Activated CD8-positive, alpha-beta memory T cell treated with anti-CD3 and anti-CD28 coated beads for 1 hour (primary cell): Measurements from ENCODE around the gene PTPRN2.

Experiments
- DNase-seq, 2 donors: peaks; one replicate each; pipeline ENCODE4 v3.0.0-alpha.2; 2020; ENCODE audit warnings: low read depth in 1 of 2; ENCODE audit errors: extremely low read depth in 1 of 2

PTPRN2 gene

DNA sequence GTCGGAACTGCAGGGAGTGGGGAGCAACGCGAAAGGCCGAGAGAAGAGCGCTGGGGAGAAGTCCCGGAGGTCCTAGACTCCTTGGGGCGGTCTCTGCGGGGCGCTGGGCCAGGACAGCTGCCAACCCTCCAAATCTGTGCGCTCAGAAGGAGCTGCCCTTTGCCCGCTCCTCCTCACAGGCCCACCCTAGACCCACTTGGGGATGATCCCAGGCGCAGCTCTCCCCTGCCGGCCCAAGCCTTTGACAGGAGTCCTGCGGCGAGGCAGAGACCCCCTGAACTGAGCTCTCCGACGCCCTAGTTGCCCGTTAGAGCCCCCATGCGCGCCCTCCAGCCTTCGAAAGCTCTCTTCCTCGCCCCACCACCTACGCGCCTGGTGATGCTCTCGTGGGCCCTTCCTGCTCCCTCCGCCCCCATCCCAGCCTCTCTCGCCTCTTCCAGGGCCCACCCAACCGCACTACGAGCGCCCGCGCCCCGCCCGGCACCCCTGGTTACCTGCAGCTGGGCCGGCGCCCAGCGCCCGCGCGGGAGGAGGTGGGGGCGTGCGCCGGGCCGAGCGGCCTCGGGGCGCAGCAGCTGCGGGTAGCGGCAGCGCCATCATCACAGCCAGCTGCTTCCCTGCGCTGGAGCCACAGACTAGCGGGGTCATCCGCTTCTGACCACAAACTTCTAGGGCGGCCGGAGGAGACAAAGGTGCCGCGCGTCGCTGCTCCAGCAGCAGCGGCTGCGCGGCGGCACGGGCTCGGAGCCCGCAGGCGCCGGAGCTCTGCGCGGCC, 897.4 kb downstream of the PTPRN2 start:
- no peak for DNase-seq

DNA sequence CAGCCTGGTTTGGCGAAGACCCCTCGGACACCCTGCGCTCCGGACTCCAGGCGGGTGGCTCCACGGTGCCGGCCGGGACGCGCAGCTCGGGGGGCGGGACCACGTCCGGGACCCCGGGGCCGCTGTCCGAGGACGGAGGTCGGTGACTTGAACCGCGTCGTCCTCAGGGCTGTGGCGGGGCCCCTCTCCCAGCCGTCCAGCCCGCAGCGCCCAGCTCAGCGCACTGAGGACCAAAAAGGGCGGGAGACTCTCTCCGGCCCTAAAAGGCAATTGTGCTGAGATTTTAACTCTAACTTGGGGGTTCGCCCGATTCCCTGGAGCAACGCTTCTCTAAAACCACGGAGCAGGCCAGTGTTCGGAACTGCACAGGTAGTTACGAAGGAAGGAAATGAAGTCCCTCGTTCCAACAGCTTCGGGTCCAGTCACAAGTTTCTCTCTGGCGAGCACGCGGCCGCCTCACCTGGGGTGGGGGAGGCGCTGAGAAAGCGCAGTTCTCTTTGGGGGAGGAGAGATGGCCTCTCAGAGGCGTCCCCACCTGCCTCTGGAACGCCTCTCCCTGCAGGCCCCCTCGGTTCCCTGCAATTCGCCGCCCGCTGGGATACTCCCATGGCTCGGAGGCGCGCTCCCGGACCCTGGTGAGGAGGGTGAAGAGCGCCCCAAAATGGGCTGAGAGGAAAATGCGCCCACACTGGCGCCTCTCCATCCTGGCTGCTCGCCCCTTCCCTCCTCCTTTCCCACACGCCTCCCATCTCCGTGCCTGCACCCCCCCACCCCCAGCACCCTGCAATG, 898.2 kb downstream of the PTPRN2 start:
- no peak for DNase-seq

DNA sequence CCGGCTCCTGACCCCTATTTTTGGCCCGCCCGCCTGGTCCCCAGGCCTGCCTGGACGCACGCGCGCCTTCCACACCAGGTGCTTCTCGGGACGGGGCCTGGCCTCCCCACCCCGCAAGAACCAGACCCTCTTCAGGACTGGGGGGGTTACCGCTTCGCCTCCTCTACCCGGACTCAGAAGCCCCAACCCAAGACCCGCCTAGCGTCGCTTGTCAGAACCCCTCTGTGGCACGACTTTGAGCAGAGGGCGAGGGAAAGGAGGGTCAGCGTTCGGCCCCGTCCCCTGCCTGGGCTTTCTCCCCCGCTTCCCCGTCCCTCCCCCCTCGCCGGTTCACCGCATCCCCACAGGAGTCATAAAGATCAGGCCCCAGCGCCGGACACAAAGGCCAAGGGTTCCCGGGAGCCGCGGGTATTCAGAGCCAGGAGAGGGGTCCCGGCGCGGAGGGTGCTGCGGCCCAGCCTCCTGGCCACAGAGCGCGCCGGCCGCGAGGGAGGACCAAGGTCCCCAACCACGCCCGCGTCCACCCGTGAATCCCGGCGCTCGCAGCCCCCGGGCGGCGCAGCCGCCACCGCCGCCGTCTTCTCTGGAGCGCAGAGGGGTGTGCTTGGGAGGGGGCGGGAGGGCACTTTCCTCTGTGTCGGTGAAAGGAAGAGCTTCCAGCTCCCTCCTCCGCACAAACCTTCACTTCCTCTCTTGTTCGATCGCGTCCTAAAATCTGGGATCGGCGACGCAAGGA, 898.9 kb downstream of the PTPRN2 start:
- DNase-seq: no peak

DNA sequence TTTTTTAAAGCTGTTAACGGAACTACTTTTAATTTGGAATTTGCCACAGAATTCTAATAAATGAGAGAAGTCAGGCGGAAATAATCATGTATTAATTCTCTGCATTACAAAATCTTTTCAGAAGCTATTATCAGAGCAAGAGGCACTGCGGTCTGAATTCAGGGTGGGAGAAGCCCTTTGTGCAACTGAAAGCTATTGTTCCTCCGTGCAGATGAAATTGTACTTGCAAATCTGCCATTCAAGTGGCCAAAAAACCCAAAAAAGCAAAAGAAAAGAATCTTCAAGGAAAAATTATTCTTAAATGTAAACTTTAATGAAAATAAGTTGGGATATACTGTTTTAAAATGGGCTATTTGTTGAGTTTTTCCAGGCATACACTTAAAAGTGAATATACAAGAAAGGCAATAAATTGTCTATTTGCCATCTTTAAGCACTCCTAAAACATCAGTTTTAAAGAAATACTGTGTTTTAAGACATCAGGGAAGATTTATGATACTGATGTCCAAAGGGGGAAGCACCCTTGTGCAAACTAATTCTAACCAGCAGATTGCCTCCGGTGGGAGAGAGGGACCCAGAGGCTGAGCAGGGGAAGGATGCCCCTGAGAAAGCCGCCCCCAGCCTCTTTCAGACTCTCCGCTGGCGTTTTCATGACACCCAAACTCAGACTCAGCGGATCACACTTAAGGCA, 899.6 kb downstream of the PTPRN2 start:
- DNase-seq: no peak

DNA sequence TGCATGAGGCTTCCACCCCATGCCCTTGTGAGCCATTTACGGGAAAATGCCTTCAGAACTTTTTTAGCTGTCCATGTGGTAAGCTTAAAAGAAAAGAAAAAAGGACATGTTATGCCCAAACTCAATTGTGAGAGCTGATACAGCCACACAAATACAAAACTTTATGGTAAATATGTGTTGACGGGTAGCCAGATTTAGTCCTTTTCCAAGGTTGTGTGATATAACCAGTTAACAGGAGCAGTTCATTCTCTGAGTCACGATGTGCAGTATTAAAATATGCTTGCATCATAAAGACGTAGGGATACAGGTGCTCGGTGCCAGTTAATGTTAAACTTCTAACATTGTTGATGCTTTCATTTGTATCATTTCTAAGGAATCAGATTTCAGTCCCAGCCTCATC, 900.5 kb downstream of the PTPRN2 start:
- no peak for DNase-seq

DNA sequence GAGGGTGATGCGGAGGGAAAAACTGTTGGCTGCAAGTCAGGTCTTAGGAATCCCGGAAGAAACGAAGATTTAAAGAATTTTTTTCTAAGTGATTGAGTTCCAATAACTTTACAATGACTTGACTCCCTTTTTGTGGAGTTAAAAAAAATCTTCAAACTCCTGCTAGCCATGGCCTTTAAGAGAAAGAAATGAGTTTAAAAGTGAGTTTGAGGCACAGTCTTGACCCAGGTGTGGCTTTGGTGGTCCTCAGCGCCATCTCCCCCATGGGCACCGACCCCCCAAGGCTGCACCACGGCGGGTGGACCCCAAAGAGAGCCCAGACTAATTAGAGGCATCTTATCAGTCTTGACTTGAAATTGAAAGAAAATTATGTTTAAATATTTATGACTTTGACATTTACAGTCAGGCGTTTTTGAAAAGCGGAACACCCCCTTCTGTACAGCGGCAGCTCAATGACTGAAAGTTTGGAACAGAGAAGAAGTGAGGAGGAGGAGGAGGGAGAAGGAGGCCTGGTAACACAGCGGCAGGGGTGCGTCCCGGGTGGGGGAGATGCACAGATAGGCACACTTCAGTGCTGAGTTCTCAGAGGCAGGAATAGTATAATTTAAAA, 901.2 kb downstream of the PTPRN2 start:
- no peak for DNase-seq

DNA sequence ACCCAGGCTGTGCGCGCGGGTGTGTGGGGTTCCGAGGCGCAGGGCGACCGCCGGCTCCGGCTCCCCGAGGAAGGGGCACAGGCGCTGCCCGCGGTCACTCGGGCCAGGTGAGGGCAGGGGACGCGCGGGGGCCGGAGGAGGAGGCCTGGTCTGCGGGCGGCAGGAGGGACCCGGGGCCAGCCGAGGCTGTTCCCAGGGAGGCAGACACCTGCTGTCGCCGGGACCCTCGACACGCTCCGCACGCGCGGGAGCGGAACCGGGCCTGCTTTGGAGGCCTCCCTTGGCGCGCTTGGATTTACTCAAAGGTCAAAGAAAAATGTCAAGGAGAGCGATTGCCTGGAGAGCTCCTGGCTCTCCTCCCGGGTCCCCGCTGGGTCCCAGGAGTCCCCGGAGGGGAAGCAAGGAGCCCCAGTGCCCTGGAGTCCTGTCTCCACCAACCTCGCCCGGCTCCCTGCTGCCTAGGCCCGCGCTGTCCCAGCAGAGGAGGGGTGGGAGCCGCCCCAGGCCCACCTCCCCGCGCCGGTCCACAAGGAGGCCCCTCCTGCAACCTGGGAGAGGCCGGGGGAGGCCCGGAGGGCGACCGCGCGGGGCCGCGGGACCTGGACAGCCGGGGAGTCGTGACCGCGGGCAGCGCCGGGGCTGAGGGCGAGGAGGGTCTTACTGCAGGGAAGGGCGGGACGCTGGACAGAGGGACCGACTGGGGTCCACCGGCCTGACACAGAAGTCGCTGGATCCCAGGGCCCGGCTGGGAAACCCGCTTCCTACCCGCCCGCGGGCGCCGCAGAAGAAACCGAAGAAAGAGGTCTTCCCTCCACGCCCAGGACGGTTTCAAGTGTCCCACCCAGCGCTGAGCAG, 902.0 kb downstream of the PTPRN2 start:
- DNase-seq: no peak

DNA sequence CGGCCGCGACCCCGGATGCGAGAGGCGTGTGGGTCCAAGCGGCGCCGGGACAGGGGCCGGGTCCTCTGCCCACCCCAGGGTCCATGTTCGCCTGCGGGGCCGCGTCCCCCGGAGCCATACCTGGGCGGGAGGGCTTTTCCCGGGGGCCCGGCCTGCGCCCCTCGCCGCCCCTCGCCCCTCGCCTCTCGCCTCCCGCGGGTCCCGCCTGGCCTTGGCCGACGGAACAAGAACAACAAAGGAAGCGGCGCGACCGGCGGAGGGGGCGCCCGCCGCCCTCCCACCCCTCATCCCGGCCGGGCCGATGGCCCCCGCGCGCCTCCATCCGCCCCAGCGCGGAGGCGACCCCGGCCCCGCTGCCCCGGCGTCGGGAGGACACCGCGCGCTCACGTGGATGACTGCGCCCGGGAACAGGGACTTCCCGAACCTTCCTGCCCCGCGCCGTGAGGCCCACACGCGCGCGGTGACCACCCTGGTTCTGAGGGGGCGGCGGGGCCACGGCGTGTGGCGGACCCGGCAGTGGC, 902.7 kb downstream of the PTPRN2 start:
- no peak for DNase-seq

DNA sequence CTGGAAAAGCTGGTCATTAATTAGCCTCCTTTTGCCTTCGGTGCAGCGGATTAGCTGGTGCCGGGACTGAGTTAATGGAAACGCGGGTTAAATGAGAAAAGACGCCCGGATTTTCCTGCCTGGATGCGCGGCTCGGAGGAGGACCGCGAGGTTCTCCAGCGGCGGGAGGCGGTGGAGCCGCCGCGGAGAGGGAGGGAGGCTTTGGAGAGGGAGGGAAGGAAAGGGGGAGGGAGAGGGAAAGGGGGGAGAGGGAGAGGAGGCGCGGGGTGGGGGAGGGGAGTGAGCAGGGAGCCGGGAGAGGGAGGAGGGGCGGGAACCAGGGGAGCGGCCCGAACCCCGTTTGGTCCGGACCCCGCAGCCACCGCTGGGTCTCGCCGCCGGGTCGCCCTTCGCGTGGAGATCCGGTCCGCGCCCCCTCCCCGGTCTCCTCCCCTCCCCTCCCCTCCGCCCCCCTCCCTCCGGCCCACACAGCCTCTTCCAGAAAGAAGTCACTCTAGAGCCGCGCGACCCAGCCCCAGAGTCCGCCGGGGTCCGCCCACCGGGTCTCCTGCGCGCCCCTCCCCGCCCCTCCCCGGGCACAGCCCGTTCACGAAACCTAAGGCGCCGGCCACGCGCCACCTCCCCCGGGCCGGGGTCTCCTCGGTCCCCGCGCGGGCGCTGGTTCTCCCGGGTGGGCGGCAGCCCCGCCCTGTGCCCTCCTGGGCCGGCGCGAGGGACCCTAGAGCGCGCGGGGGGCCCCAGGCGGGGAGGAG, 903.3 kb downstream of the PTPRN2 start:
- no peak for DNase-seq

DNA sequence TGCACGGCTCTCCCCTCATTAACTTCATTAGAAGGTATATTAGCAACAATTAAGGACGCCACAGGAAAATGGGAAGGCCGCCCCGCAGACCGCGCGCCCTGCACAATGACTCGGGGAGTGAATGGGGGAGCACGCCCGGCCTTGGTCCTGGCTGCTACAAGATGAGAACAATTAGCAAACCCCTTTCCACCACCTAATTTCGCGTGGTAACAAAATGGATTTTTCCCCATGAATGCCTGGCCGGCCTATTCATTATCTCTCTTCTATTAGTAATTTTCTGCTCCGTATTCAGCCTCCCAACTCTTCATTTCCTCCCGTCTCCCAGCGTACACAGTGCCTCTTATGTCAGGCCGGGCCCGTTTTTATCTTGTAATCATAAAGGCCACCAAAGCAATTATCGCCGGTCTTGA, 903.9 kb downstream of the PTPRN2 start:
- no peak for DNase-seq

DNA sequence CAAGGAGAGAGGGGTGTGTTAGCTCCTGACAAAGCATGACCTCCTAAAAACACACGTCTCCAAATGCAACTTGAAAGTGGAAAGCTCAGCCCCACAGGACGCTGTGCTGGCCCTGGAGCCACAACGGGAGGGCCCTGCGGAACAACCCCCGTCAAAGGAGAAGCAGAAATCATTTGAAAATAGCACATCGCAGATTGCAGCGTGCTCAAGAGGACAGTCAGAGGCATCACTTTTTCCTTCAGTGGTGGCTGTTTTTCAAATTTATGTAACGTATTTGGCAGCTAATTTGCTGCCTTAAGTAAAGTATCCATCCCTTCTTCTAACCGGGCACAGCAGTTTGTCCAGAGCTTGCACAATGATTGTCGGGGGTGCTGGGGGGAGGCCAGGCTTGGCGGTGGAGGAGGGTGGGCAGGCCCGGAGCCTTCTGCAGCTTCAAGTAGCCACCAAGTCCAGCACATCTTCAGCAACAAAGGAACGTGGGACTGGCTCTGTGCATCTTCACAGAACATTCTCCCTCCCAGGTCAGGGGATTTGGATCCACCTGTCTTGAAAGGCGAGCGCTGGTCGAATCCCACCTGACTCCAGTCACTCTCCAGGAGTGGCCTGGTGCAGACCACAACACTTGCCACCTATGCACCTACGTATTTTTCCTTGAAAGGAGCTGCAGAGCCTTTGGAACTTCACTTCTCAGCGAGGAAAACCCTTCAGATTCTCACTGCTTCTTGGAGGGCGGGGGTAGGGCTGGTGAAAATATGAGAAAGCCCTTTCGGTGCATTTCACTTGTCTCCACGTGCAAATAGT, 904.5 kb downstream of the PTPRN2 start:
- DNase-seq: no peak

DNA sequence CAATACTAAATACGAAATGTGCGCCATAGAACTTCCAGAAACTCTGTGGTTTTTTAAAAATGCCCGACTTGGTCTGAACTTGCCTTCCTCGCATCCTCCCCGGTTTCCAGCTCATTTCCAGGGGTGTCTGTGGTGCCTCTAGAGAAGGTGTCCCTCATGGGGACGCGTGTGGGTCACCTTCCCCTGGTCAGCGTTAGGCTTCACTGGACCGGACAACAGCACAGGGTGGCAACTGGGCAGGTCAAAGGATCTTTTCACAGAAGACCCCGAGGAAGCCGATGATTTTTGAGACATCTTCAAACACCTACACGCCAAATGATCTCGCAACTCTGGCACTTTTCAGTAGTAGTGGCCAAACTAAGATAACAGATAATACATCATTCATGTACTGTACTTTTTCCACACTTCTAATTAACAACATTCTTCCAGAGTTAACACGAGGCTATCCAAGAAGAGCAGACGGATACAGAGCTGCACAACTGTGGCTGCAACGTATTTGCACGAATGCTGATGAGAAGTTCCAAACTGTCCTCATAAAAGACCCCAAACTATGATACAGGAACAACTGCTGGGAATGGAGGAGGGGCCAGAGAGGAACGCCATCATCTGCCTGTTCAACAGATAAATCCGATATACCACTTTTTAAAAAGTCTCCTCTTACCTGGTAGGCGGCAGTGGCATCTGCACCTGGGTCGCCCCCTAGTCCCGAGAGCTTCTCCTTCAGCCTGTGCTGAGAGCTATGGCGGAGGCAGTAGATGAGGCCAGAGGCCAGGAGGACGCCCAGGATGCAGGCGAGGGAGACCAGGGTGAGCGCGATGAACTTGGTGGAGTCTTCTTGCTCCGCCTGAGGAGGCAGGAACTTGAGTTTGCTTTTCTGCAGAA, 905.3 kb downstream of the PTPRN2 start:
- DNase-seq: no peak

DNA sequence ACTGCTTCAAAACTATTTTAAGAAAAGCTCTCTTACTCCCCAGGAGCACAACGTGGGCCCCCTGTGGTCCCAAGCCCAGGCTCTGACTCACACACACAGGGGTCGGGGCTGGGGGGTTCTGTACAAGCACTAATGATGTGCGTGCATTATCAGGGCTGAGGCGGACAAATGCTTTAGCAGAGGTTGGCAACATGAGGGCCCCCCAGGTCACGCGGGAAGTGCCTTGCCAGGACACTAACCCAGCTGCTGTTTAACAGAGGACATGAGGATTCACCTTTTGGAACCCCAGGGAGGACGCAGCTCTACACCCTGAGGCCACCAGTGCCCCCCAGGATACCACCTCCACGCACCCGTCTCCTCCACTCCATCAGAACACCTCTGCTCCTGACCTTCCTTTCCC, 908.0 kb downstream of the PTPRN2 start:
- DNase-seq: no peak

DNA sequence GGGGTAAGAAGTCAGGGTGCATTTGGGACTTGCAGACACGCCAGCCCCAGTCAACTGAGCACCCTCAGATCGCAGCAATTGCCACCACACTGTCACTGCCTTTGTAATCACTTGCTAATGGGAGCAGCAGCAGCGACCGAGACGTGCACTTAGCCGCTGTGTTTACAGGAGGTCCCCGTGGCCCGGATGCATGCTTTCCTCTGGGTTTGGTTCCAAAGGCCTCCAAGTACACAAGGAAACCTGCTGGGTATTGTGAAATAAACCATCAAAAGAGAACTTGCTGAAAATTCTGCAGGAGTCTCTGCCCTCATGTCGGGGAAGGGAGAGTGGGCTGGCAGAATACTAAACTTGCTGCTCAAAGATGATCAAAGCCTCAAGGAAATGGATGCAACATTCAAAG, 909.1 kb downstream of the PTPRN2 start:
- no peak for DNase-seq

DNA sequence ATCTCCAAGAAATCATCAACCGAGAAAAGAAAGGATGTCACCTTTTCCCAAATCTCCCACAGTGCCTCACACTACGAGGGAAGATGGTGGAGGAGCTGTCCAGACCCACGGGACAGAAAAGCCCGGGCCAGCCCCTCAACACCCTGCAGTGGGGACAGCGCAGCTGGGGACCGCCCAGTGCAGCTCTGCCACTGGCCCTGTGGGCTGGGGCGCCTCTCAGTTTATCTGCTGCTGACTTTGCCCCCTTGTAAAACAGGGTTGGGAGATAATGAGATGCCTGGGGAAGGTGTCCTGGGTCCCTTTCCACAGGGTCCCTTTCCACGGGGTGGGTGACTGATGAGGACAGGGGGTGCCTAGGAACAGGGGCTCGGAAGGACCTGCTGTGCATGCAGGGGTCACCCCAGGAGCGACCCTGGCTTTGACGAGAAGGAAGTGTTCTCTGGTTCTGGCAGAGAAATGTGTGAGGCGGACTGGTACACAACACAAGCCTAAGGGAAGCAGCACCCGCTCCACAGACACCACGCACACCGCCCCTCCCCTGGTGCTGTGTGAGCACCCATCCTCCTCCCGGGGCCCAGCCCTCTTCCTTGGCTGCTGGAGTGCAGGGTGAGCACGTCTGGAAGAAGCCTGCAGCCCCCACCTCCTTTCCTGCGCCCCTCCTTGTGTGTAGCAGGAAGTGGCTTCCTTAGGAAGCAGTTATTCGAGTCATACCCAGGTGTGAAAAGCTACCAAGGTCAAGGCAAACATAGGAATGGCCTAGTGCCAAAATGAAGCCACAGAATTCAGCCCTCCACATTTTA, 911.0 kb downstream of the PTPRN2 start:
- DNase-seq: no peak

DNA sequence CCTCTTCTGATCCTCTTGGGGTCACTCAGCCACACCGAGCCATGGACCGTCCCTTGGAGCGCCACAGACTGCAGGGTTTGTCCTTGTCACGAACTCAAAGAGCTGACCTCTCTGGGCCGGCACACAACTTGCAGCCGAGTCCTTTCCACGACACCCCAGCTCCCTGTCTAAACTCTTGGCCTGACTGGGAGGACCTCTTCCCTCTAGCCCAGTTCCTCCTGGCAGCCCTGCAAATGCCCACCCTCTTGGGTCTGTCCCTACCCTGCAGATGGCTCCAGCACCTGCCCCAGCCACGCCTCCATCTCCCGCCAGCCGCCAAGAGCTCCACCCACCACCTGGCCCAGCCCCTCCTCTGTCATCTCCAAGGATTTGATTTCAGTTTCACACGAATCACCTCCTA, 911.6 kb downstream of the PTPRN2 start:
- DNase-seq: no peak
